HG03139 (cell line): ENCODE measurements around the gene ZFYVE28.

Experiments used
- ATAC-seq: cut with Tn5 transposase; IDR thresholded peaks from one replicate; pipeline ENCODE4 v1.9.1; 2021; ENCODE audit not compliant: unreplicated experiment

Gene ZFYVE28

DNA sequence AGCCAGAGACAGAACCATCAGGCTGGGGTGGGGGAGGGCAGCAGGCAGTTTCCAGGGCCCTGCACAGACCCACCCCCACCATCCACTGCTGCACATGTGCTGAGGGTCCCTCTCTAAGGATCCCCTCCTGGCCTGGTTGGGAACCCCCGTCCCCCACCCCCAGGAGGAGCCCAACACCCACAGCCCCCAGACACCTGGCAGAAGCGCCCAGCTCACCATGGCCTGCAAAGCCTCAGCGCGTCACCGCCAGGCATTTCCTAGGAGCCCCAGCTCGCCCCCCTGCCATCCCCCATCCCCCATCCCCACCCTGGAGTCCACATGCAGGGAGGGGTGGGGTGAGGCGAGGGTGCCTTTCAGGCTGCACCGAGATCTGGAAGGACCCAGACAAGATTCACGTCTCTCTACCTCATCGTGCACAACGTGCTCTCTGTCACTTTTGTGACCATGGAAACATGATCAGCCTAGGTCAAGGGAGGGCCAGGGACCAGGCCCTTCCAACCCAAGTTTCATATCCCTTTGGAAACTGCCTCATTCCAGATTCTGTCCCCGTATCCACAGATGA lies 165.8 kb downstream of the ZFYVE28 start:
- ATAC-seq, result no peak

DNA sequence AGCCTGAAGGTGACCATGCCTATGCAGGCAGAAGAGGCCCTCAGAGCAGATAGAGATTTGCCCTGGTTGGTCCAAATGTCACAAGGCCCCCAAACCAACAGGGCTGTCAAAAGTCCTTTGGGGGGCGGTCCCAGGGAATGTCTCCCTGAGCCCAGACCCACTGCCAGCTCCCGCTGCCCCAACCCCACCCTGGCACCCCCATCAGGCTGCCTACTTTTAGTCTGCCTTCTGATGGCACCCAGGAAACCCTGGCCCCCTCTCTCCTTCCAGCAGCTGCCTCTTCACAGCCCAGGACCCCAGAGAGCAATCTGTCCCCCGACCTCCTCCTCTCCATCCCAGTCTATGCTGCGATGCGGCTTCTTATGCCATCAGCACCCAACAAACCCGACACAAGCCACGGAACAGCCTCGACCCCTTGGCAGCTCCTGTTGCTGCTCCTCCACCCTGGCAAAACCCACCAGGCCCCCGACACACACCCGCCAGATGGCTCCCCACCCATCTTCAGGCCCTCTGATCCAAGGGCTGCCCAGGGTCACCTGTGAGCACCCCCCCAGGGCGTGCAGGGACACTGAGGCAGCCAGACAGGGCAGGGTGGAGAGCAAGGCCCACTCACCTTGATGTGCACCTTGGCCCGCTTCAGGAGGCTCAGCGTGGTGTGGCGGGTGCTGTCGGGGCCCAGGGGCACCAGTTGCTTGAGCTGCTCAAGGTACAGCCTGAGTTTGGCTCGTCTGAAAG lies 166.5 kb downstream of the ZFYVE28 start:
- no peak for ATAC-seq

DNA sequence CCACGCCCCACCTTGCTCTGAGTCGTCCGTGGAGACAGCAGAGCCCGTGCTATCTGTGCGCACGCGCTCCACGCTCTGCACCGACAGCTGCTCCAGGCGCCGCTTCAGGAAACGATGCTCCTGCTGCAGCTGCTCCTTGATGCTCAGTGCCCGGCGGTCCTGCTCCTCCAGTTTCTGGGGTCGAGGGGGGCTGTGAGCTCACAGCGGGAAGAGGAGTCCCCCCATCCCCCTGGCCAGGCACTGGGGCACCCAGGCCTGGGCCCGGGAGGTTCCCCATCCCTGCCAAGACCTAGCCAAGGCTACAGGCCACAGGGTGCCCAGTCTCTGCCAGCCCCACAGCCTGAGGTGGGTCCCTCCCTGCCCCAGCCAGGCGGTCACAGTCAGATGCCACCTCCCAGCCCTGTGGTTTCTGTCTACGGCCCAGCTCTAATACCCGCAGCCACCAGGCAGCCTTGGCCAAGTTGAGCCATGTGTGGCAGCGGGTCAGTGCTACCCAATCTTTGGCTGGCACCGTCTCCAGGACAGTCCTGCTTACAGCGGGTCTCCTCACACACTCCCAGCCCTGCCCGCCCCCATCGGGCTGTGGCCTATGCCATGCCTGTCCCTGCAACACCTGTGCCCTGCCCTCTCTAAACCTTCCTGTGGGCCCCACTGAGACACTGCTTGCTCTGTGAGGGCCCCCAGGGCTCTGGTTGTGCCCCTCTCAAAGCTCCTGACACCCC lies 167.2 kb downstream of the ZFYVE28 start:
- ATAC-seq, result no peak

DNA sequence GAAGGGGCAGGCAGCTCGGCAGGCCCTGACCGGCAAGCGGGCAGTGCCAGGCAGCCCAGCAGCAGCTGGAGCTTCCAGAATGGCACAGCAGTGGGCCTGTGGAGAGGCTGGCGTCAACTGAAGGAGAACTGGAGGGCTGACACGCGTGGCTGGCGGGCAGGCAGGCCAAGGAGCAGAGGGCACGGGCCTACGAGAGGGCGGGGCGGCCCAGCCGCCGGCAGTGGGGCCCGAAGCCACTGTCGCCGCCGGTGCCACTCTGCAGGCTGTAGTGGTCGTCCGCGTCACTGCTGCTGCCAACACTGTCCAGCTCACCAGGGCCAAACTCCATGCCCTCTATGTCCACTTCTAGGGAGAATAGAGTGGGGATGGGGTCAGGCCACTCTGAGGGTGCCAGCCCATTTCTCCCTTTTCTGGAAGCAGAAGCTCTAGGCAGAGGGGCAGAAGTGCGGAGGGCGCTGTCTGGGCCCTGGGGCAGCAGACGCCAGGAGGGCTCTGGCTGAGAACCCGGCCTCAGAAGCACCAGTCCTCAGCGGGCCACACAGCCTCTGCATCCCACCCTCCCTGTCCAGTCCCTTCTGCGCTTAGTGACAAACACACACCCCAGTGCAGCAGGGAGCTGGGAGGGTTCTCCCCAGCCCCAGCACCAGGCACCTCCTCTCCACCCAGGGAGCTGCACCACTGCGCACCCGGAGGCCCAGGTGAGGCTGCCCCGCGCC lies 167.9 kb downstream of the ZFYVE28 start:
- no peak for ATAC-seq

DNA sequence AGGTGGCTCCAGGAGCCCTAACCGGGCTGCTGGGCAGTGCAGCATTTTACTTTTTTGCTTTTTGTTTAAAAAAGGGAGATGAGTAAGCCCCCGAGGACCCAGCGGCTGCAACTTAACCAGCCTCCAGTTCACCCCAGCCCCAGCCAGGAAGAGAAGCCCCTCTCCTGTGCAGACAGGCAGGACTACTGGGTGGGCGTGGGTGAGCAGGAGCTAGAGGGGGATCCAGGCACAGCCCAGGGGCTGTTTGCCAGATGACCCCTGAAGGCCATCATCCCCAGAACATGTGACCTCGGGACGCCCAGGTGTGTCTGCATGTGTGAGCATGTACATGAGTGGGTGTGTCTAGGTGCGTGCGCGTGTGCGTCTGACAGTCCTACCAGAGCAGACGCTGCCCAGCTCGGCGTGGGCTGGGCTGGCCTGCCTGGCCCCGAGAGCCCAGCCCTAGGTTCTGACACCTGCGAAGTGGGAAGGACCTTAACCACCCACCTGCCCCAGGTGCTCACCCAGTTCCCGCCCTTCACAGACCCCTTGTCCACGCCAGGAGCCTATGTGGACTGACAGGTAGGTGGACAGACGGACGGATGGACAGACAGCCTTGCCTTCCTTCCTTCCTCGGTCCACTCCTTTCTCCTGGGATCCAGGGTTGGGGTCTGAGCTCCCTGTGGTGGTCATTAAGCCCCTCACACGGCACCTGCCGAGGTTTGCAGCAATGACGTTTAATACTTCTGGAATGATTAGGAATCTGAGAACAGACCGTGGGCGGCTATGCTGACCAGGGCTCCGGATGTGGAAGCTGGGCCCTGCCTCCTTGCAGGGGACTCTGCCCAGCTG lies 168.7 kb downstream of the ZFYVE28 start:
- no peak for ATAC-seq

DNA sequence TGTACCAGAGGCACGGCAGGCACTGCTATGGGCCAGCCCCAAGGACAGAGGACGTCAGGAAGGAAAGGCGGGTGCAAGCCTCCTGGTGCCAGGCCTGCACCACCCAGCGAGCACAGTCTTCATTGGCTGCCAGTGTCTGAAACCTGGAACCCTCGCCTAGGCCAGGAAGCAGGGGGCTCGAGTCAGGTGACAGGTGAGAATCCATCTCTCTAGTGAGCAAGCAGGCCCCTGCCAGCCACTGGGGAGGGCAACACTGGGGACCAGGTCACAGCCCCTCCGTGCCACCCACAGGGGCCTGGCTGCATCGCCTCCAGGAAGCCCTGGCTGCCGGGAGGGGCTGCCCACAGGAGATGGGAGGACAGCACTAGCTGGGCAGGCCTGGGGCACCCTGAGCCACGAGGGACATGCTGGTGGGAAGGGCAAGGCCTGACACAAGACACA lies 169.6 kb downstream of the ZFYVE28 start:
- no peak for ATAC-seq

DNA sequence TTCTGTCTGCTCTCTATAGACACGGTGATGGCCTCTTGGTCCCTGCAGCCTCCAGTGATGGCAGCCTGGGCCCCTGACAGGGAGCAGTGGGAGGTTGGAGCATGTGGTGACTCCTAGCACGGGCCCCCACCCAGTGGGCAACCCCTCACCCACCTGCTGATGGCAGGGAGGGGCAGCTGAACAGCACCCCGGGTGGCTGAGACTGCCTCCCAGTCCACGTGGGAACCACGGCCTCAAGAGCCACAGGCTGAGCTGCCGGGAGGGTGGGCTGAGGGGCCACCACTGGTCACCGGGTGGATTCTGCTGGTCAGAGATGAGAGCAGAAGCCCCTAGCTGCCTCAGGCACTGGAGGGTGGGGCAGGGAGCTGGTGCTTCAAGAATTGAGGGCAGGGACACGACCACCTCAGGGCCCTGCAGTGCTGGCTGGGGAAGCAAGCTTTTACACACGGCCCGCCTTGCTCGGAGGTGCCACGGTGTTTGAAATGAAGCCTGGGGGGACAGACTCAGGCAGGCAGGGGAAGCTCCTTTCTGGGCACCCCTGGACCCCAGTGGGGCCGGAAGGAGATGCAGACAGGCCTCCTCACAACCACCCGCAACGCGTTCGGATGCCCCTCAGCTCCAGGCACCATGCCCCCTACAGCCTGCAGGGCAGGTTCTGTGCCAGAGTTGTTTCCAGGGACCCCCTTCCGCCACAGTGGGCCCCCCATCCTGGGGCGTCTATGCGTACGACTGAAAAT lies 170.2 kb downstream of the ZFYVE28 start:
- ATAC-seq, result no peak

DNA sequence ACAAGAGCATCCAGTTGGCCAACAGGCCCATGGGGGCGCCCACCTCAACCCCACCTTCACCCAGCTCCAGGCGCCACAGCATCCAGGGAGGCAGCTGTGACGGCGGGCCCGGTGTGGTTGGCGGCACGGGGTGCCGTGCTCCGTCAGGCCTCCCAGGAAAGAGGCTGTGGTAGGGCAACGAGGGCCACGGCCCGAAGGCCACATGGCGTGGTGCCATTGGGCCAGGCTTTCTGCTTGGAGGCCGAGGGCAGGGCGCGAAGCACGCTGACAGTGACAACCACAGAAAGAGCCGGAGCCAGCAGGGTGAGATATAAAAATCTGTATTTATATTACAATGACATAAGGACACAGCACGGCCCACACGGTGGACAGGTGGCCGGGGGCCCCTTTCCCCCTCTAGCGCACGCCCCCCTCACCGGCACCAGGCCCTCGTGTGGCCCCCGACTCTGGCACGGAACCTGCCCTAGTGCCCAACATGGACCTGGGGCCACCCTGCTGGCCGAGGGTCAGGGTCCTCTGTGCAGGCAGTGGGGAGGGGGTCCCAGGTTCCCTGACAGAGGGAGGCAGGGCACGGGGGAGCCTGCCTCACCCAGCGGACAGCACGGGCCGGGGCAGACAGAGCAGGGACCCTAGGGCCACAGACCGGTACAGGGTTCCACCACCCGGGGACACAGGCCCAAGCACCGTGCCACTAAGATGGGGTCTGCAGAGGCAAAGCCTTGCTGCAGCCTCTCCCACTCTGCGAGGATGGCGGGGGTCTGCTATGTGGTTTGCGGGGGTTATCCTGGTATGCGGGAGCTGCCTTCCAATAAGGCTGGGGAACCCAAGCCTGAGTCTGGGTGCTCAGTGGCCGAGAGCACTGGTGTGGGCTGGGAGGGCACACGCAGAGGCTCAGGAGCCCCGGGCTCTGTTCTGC lies 171.1 kb downstream of the ZFYVE28 start:
- ATAC-seq, result no peak

DNA sequence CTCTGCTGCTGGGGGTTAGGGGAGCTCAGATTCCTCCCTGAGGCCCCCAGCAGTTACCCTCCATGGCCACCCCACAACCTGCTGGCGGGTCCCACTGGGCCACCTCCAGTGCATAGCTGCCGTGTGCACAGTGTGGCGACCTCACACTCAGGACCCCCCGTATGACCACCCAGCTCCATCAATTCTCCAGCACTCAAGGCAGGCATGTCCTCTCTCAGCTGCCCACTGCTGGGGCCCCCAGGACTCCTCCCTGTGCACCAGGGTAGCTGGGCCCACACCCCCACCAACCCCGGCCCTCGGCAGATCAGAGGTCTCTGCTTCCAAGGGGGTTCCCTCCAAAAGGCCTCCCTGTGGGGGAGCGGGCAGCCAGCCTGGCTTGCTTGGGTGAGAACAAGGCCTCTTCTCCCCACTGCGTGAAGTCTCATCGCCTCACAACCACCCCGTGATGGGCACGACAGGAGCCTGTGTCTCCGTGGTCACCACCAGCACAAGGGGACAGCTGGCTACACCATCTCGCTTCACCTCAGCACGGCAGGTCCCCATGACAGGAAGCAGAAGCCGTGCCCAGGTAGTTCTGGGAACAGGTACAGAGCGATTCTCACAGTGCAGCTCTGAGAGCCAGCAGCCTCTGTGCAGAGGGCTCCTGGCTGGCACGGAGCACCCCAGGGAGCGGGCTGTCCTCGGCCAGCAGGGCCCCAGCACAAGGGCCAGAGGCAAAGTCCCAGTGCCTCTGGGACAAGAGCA lies 171.9 kb downstream of the ZFYVE28 start:
- ATAC-seq, result no peak

DNA sequence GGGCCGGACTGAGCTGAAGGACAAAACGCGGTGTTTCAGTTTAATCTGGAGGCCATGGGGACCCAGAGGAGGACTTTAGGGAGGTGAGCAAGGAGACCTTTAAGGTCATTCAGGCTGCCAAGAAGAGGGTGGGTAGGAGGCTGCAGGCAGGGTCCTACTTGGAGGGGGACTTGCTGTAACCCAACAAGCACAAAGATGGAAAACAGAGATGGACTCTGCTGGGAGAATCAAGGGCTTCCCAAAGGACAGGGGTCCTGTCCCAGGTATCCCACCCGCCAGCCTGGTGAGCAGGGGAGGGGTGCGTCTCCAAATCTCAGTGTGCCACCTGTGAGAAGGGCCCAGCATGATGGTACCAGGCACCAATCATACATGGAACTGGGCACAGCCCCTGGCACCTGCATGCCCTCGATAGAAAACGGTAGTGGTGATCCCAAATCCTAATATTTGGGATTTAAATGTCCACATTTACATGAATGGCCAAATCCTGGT lies 172.6 kb downstream of the ZFYVE28 start:
- ATAC-seq, result no peak

DNA sequence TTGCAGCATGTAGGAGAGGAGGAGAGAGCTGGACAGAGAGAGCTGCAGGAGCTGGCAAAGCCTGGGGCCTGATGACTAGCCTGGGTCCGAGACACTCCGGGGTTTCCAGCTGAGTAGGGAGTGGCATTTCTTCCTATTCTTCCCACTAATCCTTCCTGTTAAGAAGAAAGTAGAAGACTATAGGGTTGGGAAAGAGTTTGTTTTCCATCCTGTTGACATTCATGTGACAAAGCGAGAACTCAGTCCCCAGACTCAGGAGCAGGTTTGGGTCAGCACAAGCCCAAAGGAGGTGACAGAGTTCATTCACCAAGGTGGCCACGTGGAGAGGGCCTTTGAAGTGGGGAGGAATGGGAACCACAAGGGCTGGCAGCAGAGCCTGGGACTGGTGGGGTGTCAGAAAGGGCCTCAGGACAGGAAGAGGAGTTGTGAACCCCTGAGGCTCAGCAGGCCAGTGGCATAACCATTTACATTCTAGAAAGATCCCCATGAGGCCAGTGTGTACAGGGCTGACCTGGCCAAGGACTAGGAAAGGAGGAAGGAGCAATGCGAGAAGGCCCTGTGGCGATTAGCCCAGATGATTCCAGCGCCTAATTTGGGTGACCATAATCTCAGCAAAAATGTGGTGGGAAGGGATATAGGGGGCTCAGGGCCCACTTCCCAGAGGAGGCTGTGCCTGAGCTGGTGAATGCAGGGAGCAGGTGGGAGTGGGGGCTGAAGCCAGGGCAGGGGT lies 173.2 kb downstream of the ZFYVE28 start:
- no peak for ATAC-seq

DNA sequence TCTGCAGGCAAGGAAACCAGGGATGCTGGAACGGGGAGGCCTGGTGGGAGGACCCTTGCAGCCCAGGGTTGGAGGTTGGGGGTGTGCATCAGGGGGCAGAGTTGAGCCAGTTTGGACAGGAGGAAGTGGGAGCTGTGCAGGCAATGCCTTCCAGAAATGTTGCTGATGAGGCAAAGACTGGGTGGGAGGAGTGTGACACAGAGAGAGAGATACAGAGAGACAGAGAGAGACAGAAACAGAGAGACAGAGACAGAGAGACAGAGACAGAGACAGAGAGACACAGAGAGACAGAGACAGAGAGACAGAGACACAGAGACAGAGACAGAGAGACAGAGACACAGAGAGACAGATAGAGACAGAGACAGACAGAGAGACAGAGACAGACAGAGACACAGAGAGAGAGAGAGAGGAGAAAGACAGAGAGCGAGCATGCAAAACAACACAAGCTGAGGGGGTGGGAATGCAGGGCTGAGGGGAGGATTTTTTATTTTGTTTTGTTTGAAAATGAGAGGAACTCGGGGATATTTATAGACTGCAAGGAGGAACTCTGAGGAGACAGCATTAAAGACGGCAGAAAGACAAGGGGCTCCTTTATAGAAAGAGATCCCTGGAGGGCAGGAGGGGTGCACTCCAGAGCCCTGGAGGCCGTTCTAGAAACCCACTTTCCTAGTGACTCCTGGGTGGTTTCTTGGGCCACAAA lies 174.6 kb downstream of the ZFYVE28 start:
- ATAC-seq, result no peak

DNA sequence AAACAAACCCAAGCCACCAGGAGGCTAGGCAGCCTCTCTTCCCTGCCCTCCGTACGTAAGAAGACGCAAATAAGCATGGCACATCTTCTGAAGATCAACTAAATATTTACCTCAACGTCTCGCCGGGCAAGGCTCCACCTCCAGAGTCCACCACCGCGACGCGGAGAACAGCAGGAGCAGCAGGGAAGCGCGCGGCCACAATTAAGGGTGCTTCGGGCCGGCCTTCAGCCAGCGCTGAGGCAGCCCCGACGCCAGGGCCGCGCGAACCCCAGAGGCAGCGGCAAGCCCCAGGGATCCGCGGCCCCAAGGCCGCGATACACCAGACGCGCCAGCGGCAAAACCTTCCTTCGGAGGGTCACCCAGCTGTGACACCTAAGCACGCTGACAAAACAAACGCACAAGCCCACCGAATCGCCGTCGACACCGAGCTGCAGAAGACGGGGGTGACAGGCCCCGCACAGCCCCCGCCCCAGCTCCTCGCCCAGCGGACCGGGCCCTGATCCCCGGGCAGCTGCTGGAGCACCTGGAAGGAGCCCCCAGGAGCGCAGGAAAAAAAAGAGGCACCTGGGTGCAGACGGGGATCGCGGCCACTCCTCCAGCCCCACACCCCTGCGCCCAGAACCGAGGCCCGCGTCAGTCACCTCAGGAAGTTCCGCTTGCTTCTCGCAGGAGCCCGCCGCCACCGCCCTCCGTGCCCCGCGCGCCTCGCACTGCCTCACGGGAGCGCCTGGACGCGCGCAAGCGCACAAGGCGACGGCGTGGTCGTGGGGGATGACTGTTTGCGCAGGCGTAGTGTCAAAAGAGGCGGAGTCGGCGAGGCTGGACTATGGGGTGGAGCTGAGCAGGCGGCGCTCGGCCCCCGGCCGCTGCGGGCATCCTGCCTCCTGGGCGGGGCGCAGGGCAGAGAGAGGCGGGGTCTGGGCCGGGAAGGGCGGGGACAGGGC lies 176.8 kb downstream of the ZFYVE28 start, which contains the start of the genes HAUS3 and POLN:
HAUS3 (minus strand) TSS at position 712 of the 944 bp plus-strand sequence. CDS start 1,175 bp downstream, outside the sequence.
POLN (minus strand) TSS at position 712 of the 944 bp plus-strand sequence. CDS start 12,890 bp downstream, outside the sequence.
- peak; percentile 83 for ATAC-seq

DNA sequence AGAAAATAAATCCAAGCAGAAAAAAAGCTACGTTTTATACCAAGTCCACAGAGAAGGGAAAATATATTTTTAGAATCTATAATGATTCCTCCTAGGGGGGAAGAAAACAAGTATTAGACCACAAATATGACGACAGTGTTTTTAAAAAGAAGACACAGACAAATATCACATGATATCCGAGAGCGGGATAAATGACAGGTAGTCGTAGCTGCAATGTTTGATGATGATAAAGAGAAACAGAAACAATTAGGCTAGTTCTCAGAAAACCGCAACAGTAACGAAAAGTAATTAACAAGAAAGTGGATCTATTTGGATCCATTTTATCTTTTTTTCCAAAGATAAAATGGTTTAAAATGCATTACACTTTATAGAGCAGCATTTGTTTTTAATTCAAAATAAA lies 177.4 kb downstream of the ZFYVE28 start:
- no peak for ATAC-seq

DNA sequence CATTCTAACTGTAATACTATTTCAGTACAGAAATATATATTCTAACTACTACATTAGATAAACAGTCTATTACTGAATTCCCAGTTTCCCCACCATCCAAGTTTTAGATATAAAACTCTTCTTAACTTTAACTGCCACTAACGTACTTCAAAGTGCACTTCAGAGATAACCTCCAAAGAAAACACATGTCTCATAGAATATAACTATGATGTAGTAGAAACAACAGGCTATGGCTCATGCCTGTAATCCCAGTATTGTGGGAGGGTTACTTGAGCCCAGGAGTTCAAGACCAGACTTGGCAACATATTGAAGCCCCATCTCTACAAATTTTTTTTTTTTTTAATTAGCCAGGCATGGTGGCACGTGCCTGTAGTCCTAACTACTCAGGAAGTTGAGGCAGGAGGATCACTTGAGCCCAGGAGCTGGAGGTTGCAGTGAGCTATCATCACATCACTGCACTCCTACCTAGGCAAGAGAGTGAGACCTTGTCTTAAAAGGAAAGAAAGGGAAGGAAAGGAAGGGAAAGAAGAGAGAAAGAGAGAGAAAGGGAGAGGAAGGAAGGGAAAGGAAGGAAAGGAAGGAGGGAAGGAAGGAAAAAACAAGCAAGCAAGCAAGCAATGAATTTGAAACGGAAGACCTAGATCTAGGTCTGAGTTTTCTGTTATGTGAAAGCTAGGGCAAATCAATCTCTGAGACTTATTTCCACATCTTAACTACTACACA lies 181.3 kb downstream of the ZFYVE28 start:
- no peak for ATAC-seq
